Measurements from ENCODE around the gene ZFP82. TPM values are rescaled to one million over a fixed set of nuclear protein-coding genes. Genes with fewer than 3 reads are reported as not detected.

Gene ZFP82
- total and polyA plus RNA-seq, 2 donors (not counting 3 experiments of a cell fraction or from before 2014, with no cell fraction given): 1.8 to 3.9 TPM

DNA sequence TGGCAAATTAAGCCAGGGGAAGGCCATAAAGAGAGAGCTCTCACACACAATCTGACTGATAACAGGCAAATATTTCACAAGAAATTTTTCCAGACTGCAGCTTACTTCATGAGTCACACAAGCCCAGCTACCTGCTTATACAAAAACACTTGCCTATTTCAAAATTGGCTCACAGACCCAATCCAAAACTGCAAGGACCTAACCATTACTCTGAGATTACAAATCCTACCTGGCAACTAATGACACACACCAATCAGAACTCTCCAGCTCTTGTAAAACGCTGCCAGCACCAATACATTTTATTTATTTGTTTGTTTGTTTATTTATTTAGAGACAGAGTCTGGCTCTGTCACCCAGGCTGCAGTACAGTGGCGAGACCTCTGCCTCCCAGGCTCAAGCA, 18.1 kb upstream of the ZFP82 start:
- no peaks in the 10 kb centered on the region for H3K4me1 ChIP-seq (ENCODE audit: control insufficient read depth, extremely low read depth, insufficient read depth, low read length)
- no peaks in the 10 kb centered on the region for H3K9me3 ChIP-seq (replicated peaks; ENCODE audit: control insufficient read depth, insufficient read depth, low read length)
- dilution Hi-C loops (cut with MboI; ENCODE audit: extremely low pct_ligation_motif_present, low sequenced_read_pairs): no loop called here
- no peak overlapping the region for H3K9ac ChIP-seq (replicated peaks; ENCODE audit: extremely low read depth, insufficient read depth, low read length)
- no peak overlapping the region for H2AFZ ChIP-seq (ENCODE audit: low read depth, low read length)
- no peaks in the 10 kb centered on the region for H3K36me3 ChIP-seq (ENCODE audit: control insufficient read depth in 2 of 2, extremely low read depth in 1 of 2, insufficient read depth in 2 of 2, low read length in 2 of 2)
- ChIA-PET POLR2A (no interaction called here), CTCF (interaction anchor here (0.9 to 1.0 kb wide), 2 partner anchors 9 to 15 kb away, joined by 3 to 4 read pairs; no protein-coding TSS in a partner anchor)
- DNase-seq (ENCODE audit: low read depth, low spot score) (no peak), FAIRE-seq (no peak)
- H4K20me1 ChIP-seq (replicated peaks; ENCODE audit: control insufficient read depth, extremely low read depth, insufficient read depth, low read length): no peaks in the 10 kb centered on the region
- no peak overlapping the region for H3K4me2 ChIP-seq (ENCODE audit: insufficient read depth, low read length)
- H3K79me2 ChIP-seq (ENCODE audit: control insufficient read depth, insufficient read depth, low read length): no peaks in the 10 kb centered on the region
- H3K4me3 ChIP-seq (replicated peaks in 1 of 3; ENCODE audit: insufficient read depth in 1 of 3, low read depth in 1 of 3, low read length in 3 of 3): no peak overlapping the region
- H3K9me1 ChIP-seq (replicated peaks; ENCODE audit: control insufficient read depth, extremely low read depth, insufficient read depth, low read length): no peaks in the 10 kb centered on the region
- intact Hi-C loops (cut with micrococcal nuclease): no loop called here
- TF ChIP-seq, protein P1, sequence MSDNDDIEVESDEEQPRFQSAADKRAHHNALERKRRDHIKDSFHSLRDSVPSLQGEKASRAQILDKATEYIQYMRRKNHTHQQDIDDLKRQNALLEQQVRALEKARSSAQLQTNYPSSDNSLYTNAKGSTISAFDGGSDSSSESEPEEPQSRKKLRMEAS (IDR thresholded peaks at IDR 0.05; ENCODE audit: insufficient read depth, insufficient read length): no peak
- TF ChIP-seq POLR2A (IDR thresholded peaks at IDR 0.05; ENCODE audit: low read depth, low read length) (no peak), EZH2 (IDR thresholded peaks at IDR 0.05; ENCODE audit: borderline replicate concordance, low read depth, low read length, severe bottlenecking) (no peak), MYC (IDR thresholded peaks at IDR 0.05; ENCODE audit: low read depth, low read length) (no peak), FOS (IDR thresholded peaks at IDR 0.05; ENCODE audit: borderline replicate concordance, insufficient read depth, low read length) (no peak)
- no TSS peak for BruUV-seq (replicated peaks)
- H3K27ac ChIP-seq (ENCODE audit: insufficient read depth, low read depth, low read length): no peak overlapping the region
- no peaks in the 10 kb centered on the region for H3K27me3 ChIP-seq (ENCODE audit: control insufficient read depth in 2 of 2, insufficient read depth in 2 of 2, low read length in 2 of 2)

DNA sequence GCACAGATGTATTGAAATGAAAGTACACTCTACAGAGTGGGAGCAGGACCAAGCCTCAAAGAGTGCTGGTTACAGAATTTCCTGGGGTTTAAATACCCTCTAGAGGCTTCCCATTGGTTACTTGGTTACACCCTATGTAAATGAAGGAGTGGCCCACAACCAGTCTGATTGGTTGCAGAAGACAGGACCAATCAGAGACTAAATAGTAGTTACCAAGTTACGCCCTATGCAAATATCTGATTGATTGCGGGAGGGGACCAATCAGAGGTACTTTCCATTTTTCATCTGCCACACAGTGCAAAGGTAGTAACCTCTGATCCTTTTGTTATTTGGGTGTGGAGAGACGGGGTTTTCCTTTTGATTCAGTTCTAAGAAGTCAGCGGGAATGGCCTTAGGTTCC, 5.5 kb upstream of the ZFP82 start:
- no peak for FAIRE-seq
- Histone ChIP-seq H3K4me3 (replicated peaks in 1 of 3; ENCODE audit: insufficient read depth in 1 of 3, low read depth in 1 of 3, low read length in 3 of 3) (no peak overlapping the region), H3K27me3 (ENCODE audit: control insufficient read depth in 2 of 2, insufficient read depth in 2 of 2, low read length in 2 of 2) (no peaks in the 10 kb centered on the region), H4K20me1 (replicated peaks; ENCODE audit: control insufficient read depth, extremely low read depth, insufficient read depth, low read length) (no peaks in the 10 kb centered on the region), H3K4me1 (ENCODE audit: control insufficient read depth, extremely low read depth, insufficient read depth, low read length) (peaks cover 5% of the 10 kb centered on the region), H3K4me2 (ENCODE audit: insufficient read depth, low read length) (no peak overlapping the region), H3K79me2 (ENCODE audit: control insufficient read depth, insufficient read depth, low read length) (no peaks in the 10 kb centered on the region), H3K36me3 (ENCODE audit: control insufficient read depth in 2 of 2, extremely low read depth in 1 of 2, insufficient read depth in 2 of 2, low read length in 2 of 2) (no peaks in the 10 kb centered on the region), H3K9me3 (replicated peaks; ENCODE audit: control insufficient read depth, insufficient read depth, low read length) (no peaks in the 10 kb centered on the region), H3K27ac (ENCODE audit: insufficient read depth, low read depth, low read length) (no peak overlapping the region), H3K9me1 (replicated peaks; ENCODE audit: control insufficient read depth, extremely low read depth, insufficient read depth, low read length) (no peaks in the 10 kb centered on the region), H3K9ac (replicated peaks; ENCODE audit: extremely low read depth, insufficient read depth, low read length) (no peak overlapping the region), H2AFZ (ENCODE audit: low read depth, low read length) (no peak overlapping the region)
- POLR2A ChIA-PET: no interaction called here
- CTCF ChIA-PET: no interaction called here
- BruUV-seq (replicated peaks): no TSS peak
- no peak for TF ChIP-seq FOS (IDR thresholded peaks at IDR 0.05; ENCODE audit: borderline replicate concordance, insufficient read depth, low read length)
- TF ChIP-seq, protein P1 (IDR thresholded peaks at IDR 0.05; ENCODE audit: insufficient read depth, insufficient read length): no peak
- no peak for TF ChIP-seq EZH2 (IDR thresholded peaks at IDR 0.05; ENCODE audit: borderline replicate concordance, low read depth, low read length, severe bottlenecking)
- TF ChIP-seq, protein P2, sequence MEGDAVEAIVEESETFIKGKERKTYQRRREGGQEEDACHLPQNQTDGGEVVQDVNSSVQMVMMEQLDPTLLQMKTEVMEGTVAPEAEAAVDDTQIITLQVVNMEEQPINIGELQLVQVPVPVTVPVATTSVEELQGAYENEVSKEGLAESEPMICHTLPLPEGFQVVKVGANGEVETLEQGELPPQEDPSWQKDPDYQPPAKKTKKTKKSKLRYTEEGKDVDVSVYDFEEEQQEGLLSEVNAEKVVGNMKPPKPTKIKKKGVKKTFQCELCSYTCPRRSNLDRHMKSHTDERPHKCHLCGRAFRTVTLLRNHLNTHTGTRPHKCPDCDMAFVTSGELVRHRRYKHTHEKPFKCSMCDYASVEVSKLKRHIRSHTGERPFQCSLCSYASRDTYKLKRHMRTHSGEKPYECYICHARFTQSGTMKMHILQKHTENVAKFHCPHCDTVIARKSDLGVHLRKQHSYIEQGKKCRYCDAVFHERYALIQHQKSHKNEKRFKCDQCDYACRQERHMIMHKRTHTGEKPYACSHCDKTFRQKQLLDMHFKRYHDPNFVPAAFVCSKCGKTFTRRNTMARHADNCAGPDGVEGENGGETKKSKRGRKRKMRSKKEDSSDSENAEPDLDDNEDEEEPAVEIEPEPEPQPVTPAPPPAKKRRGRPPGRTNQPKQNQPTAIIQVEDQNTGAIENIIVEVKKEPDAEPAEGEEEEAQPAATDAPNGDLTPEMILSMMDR (IDR thresholded peaks at IDR 0.05; ENCODE audit: extremely low read depth in 1 of 2, insufficient read depth in 1 of 2, low read depth in 1 of 2, low read length in 2 of 2): no peak
- no peak for TF ChIP-seq GATA2 (IDR thresholded peaks at IDR 0.05; ENCODE audit: insufficient read depth, insufficient read length, low read depth, low read length)
- no peak for TF ChIP-seq POLR2A (IDR thresholded peaks at IDR 0.05; ENCODE audit: low read depth, low read length)
- no peak for TF ChIP-seq JUN (IDR thresholded peaks at IDR 0.05; ENCODE audit: borderline replicate concordance, insufficient read depth, insufficient read length, low read depth)
- dilution Hi-C loops (cut with MboI; ENCODE audit: extremely low pct_ligation_motif_present, low sequenced_read_pairs): no loop called here
- no peak for DNase-seq (ENCODE audit: low read depth, low spot score)
- intact Hi-C loops (cut with micrococcal nuclease): no loop called here

All from endothelial cell of umbilical vein (primary cell).